ENCODE results near the gene KRT85. TPM values are rescaled to one million over a fixed set of nuclear protein-coding genes. Genes with fewer than 3 reads are reported as not detected.

KRT85 gene
- total RNA-seq, 1 experiment from 2014 or later = not detected

DNA sequence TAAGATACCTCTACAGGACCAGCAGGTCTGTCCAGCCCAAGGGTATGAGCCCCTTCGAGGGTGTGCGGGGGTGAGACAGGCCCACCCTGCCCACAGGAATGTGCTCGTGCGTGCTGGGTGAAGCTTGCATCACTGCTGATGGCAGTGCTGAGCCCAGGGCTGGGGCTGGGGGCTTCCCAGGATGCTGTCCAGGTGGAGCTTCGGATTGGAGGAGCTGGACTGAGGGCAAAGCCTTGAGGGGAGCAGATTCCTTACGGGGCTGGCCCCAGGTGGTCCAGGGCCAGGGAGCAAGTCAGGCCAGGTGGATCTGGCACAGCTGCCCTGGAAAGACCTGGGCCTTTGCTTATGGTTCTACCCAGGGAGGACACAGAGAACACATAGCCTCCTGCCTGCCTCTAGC, 2.5 kb upstream of the KRT85 start:
- Histone ChIP-seq H4K20me1 (ENCODE audit: insufficient read depth) (no peaks in the 10 kb centered on the region), H3K36me3 (ENCODE audit: low read depth) (no peaks in the 10 kb centered on the region), H3K4me3 (no peak overlapping the region), H3K27ac (no peak overlapping the region), H3F3A (ENCODE audit: insufficient read depth, low read depth) (no peaks in the 10 kb centered on the region), H3K27me3 (ENCODE audit: insufficient read depth, low read depth) (no peaks in the 10 kb centered on the region), H3K4me2 (no peak overlapping the region), H2AFZ (no peak overlapping the region), H3K79me2 (ENCODE audit: low read depth) (no peaks in the 10 kb centered on the region), H3K9me3 (ENCODE audit: insufficient read depth, low read depth) (no peaks in the 10 kb centered on the region), H3K4me1 (replicated peaks; ENCODE audit: insufficient read depth) (peaks cover 9% of the 10 kb centered on the region), H3K9me2 (ENCODE audit: insufficient read depth) (no peaks in the 10 kb centered on the region)
- intact Hi-C loops (cut with micrococcal nuclease; ENCODE audit: unreplicated experiment) = loop anchor here (5.0 kb wide), 1 partner anchor 43 kb away; no protein-coding TSS in a partner anchor
- no peak for DNase-seq
- TF ChIP-seq, protein P1, sequence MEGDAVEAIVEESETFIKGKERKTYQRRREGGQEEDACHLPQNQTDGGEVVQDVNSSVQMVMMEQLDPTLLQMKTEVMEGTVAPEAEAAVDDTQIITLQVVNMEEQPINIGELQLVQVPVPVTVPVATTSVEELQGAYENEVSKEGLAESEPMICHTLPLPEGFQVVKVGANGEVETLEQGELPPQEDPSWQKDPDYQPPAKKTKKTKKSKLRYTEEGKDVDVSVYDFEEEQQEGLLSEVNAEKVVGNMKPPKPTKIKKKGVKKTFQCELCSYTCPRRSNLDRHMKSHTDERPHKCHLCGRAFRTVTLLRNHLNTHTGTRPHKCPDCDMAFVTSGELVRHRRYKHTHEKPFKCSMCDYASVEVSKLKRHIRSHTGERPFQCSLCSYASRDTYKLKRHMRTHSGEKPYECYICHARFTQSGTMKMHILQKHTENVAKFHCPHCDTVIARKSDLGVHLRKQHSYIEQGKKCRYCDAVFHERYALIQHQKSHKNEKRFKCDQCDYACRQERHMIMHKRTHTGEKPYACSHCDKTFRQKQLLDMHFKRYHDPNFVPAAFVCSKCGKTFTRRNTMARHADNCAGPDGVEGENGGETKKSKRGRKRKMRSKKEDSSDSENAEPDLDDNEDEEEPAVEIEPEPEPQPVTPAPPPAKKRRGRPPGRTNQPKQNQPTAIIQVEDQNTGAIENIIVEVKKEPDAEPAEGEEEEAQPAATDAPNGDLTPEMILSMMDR (conservative IDR thresholded peaks at IDR 0.05) = no peak
- TF ChIP-seq EZH2 (IDR thresholded peaks at IDR 0.05; ENCODE audit: low read depth) = no peak
- ChIA-PET CTCF (interaction anchor here (0.6 kb wide), 1 partner anchor 494 kb away, joined by 7 read pairs; no protein-coding TSS in a partner anchor), POLR2A (ENCODE audit: unreplicated experiment) (interaction anchor here (0.6 kb wide), 2 partner anchors 86 to 526 kb away, joined by 4 to 6 read pairs; no protein-coding TSS in a partner anchor)
- no TSS peak for BruUV-seq (replicated peaks)

DNA sequence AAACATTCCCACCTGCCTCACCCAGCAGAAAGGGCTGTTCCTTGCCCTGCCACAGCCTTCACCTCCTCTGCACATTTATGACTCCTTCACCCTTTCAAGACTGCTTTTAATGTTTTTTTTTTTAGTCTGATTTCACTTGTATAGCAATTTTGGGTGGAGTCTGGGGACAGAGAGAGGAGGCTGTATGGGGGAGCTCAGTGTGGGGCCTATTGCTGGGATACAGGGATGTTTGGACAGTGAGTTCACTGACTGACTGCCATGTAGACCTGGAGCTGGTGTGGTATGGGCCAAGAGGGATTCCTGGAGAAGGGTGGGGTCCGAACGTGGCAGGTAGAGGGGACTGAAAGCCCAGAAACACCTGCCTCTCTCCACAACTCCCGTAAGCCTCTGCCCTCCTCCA, 1.9 kb upstream of the KRT85 start:
- Histone ChIP-seq H3K27ac (no peak overlapping the region), H3K9me3 (ENCODE audit: insufficient read depth, low read depth) (no peaks in the 10 kb centered on the region), H4K20me1 (ENCODE audit: insufficient read depth) (no peaks in the 10 kb centered on the region), H3K4me1 (replicated peaks; ENCODE audit: insufficient read depth) (peaks cover 9% of the 10 kb centered on the region), H3K4me3 (no peak overlapping the region), H3K27me3 (ENCODE audit: insufficient read depth, low read depth) (no peaks in the 10 kb centered on the region), H3K4me2 (no peak overlapping the region), H3K9me2 (ENCODE audit: insufficient read depth) (no peaks in the 10 kb centered on the region), H3F3A (ENCODE audit: insufficient read depth, low read depth) (no peaks in the 10 kb centered on the region), H3K79me2 (ENCODE audit: low read depth) (no peaks in the 10 kb centered on the region), H2AFZ (no peak overlapping the region), H3K36me3 (ENCODE audit: low read depth) (no peaks in the 10 kb centered on the region)
- intact Hi-C loops (cut with micrococcal nuclease; ENCODE audit: unreplicated experiment) = no loop called here
- no peak for DNase-seq
- no TSS peak for BruUV-seq (replicated peaks)
- TF ChIP-seq, protein P1 (conservative IDR thresholded peaks at IDR 0.05) = no peak
- TF ChIP-seq EZH2 (IDR thresholded peaks at IDR 0.05; ENCODE audit: low read depth) = no peak
- ChIA-PET POLR2A (ENCODE audit: unreplicated experiment) (interaction anchor here (0.5 to 0.6 kb wide), 2 partner anchors 87 to 225 kb away, joined by 3 to 6 read pairs; no protein-coding TSS in a partner anchor), CTCF (interaction anchor here (0.6 to 0.7 kb wide), 2 partner anchors 38 to 152 kb away, joined by 3 to 4 read pairs; no protein-coding TSS in a partner anchor)

DNA sequence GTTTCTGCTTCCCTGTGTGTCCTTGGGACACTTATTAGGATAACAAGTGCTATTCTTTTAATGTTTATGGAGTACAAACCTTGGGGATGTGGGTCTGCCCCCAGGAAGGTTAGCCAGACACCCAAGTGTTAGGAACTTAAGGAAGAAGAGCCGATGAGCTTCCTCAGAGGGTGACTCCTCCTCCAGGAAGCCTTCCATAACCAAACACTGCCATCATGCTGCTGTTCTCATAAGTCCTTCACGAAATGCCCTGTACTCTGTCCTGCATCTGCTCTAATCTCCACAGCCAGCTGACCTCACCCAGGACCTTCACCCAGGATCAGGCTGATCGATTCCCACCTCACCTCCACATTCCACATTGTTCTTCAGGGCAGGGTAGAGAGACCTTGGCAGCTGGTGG, 1.2 kb upstream of the KRT85 start:
- Histone ChIP-seq H3K79me2 (ENCODE audit: low read depth) (no peaks in the 10 kb centered on the region), H2AFZ (no peak overlapping the region), H3K4me2 (no peak overlapping the region), H3F3A (ENCODE audit: insufficient read depth, low read depth) (no peaks in the 10 kb centered on the region), H3K9me2 (ENCODE audit: insufficient read depth) (no peaks in the 10 kb centered on the region), H4K20me1 (ENCODE audit: insufficient read depth) (no peaks in the 10 kb centered on the region), H3K27ac (no peak overlapping the region), H3K4me1 (replicated peaks; ENCODE audit: insufficient read depth) (peaks cover 9% of the 10 kb centered on the region), H3K27me3 (ENCODE audit: insufficient read depth, low read depth) (no peaks in the 10 kb centered on the region), H3K36me3 (ENCODE audit: low read depth) (no peaks in the 10 kb centered on the region), H3K4me3 (no peak overlapping the region), H3K9me3 (ENCODE audit: insufficient read depth, low read depth) (no peaks in the 10 kb centered on the region)
- intact Hi-C loops (cut with micrococcal nuclease; ENCODE audit: unreplicated experiment) = no loop called here
- ChIA-PET CTCF (interaction anchor here (0.5 to 0.7 kb wide), 2 partner anchors 143 to 151 kb away, joined by 3 to 4 read pairs; no protein-coding TSS in a partner anchor), POLR2A (ENCODE audit: unreplicated experiment) (no interaction called here)
- TF ChIP-seq, protein P1 (conservative IDR thresholded peaks at IDR 0.05) = no peak
- no peak for TF ChIP-seq EZH2 (IDR thresholded peaks at IDR 0.05; ENCODE audit: low read depth)
- no TSS peak for BruUV-seq (replicated peaks)
- no peak for DNase-seq

All from PC-9 (cell line).